LNCAP (cell line): ENCODE data around the gene MPO.

ENCODE experiments used
- CTCF ChIP-seq: fragments of 450-650 bp; IDR thresholded peaks from 2 replicates; pipeline ENCODE4 v1.5.1; 2017; ENCODE audit warnings: mild to moderate bottlenecking

The MPO gene

DNA sequence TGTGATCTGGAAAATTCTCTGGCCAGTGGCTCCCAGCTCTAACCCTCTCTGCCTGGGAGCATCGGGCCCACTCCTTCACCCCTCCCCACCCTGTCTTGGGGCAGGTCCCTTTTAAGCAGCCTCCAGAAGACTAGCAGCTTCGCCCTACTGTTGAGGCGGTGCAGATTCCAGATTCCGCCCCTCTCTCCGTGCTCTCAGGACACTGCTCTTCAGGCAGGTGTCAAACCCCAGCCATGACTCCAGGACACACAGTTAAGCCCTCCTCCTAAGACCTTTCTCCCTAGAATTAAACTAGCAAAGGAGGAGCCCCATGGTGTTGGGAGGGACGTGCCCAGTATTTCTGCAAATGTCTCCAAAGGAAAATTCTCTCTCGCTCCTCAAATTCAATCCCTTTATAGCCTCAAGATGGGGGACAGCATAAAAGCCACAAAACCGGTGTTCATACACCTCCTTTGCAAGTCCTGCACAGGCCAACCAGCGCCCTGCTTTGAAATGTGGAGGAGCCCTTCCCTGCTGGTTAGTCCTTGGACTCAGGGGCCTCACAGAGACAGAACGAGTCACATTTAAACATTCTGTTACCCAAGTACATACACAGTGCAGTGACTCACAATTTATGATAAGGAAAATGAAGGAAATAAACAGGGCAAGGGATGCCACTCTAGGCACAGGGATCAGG, 35.2 kb downstream of the MPO start:
- no peak for TF ChIP-seq CTCF

DNA sequence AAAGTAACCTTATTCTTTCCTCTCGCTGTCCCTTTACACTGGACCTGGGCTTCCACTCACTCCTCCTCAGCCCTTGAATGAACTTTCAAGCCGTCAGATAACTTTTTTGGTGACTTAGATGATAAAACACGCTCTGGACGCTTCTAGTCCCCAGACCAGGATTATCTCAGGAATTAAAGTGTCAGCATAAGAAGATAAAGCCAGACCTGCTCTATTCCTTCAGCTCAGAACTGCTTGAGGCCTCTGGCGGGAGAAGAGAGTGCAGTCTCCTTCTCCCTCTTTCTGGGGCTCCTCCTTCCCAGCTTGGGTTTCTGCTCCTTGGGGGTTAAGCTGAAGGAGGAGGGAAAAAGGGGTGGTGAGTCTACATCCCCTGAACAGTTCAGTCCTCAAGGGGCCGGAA, 35.8 kb downstream of the MPO start:
- TF ChIP-seq CTCF, result no peak

DNA sequence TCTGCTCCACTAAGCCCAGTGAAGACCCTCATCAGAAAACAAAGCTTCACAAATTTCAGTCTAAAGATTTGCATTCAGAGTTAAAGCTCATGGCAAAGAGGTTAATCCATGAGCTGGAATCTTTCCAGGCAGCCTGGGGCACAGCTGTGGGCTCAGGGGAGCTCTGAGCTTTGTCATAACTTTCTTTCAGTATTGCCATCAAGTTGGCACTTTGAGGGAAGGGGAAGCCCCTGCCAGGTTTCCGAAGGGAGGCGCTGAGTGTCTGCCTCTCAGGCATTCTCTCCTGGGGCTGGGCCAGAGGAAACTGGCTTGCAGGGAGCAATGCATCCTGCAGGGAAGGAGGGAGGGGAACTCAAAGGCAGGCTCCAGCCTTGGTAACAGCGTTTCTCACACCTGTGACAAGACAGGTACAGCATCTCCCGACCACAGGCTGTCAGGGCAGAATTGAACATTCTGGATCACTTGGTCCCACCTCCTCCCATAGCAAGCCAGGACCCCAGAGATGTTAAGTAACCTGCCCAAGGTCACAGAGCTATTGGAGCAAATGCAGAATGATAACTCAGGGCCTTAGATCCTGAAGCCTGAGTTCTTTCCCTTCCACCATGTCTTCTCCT, 38.5 kb downstream of the MPO start:
- no peak for TF ChIP-seq CTCF

- TF ChIP-seq CTCF, result no peak
These were observed 40.7 kb downstream of the MPO start for GRCh38 chr17:58239987-58240386.

GRCh38 chr17:58238147-58238634, 42.5 kb downstream of the MPO start, which contains the start of gene LPO:
Gene LPO (plus strand): TSS chr17:58238584. CDS start chr17:58242980, 4,396 bp downstream.
- no peak for TF ChIP-seq CTCF

- TF ChIP-seq CTCF, result no peak
These were observed 44.3 kb downstream of the MPO start for GRCh38 chr17:58236394-58236793.

DNA sequence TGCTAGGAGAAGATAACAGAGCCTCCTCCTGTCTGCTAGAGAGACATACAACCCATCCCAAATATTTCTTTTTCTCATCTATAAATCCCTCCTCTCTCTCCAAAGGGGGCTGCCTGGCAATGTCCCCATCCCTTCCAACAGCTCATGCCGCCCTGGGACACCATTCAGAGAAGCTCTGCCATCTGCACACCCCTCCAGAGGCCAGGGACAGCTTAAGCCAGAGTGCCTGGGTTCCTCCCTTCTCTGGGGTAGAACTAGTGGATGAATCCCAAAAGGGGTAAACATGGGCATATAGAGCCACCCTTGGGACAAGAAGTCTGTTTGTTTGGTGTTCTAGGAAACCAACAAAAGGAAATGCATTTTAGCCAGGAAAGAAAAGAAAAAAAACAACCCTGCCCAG, 44.9 kb downstream of the MPO start:
- TF ChIP-seq CTCF, result no peak
